HL-60 (cell line): ENCODE data around the gene TBC1D16.

Experiments
- POLR2AphosphoS5 ChIP-seq: IDR thresholded peaks from 2 replicates; pipeline ENCODE4 v1.6.1; 2012; ENCODE audit warnings: low read depth
- TF ChIP-seq, protein P1 (sequence below): IDR thresholded peaks from one replicate; pipeline ENCODE4 v1.5.1; 2011; ENCODE audit warnings: low read length, control low read depth, inconsistent platforms; ENCODE audit not compliant: insufficient read depth

DNA sequence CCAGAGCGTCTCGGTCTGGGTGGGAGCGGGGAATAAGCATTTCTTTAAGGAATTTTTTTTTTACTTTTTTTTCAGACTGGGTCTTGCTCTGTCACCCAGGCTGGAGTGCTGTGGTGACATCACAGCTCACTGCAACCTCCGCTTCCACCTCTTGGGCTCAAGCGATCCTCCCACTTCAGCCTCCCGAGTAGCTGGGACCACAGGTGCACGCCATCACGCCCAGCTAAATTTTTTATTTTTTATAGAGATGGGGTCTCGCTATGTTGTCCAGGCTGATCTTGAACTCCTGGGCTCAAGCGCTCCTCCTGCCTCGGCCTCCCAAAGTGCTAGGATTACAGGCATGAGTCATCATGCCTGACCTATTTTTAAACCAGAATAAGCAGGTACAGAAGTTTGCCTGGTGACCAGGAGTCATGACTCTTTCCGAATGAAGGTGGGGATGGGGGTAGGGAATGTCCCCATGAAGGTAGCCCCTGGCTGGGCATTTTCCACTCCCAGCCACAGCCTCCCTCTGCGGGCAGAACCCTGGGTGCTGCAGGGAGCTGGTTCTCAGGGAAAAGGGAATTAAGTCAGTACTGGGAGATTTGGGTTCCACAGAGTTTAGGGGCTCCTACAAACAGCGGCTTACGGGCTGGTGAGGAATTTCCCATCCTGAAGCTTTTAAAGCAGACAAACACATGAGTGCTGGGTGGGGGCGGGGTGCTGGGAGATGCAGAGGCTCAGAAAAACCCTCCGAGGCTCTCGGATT lies 48.3 kb downstream of the TBC1D16 start:
- TF ChIP-seq, protein P1, sequence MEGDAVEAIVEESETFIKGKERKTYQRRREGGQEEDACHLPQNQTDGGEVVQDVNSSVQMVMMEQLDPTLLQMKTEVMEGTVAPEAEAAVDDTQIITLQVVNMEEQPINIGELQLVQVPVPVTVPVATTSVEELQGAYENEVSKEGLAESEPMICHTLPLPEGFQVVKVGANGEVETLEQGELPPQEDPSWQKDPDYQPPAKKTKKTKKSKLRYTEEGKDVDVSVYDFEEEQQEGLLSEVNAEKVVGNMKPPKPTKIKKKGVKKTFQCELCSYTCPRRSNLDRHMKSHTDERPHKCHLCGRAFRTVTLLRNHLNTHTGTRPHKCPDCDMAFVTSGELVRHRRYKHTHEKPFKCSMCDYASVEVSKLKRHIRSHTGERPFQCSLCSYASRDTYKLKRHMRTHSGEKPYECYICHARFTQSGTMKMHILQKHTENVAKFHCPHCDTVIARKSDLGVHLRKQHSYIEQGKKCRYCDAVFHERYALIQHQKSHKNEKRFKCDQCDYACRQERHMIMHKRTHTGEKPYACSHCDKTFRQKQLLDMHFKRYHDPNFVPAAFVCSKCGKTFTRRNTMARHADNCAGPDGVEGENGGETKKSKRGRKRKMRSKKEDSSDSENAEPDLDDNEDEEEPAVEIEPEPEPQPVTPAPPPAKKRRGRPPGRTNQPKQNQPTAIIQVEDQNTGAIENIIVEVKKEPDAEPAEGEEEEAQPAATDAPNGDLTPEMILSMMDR: no peak
- no peak for TF ChIP-seq POLR2AphosphoS5
